NCI-H748 treated with DMSO at 0.1 percent for 48 hours (cell line): ENCODE measurements around the gene WAPL.

Experiments
- DNase-seq: peaks from one replicate; lab custom pipeline; 2025; lab: John Stamatoyannopoulos, UW

The WAPL gene

DNA sequence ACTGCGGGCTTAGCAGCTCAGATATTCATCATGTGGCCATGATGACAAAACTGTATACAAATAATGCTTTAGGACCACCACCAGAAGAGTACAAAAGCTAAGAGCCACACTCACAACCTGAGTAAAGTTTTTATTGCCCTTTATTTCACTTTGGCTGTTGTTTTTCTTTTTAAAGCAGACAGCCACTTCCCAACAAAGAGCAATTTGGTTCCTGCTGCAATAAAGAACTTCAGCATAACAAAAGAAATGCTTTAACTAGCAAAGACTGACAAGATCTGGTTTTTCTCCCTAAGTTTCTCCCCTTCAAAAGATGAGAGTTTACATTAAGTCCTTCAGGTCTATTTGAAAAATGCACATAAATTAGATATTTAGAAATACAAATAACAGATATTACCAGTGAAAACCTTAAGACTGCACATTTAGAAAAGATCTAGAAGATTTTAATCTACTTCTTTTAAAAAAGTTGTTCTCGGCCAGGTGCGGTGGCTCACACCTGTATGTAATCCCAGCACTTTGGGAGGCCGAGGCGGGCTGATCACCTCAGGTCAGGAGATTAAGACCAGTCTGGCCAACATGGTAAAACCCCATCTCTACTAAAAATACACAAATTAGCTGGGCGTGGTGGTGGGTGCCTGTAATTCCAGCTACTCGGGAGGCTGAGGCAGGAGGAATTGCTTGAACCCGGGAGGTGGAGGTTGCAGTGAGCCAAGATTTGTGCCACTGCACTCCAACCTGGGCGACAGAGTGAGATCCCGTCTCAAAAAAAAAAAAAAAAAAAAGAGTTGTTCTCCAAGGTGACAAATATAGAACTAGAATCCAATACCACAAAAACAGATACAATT lies 59.4 kb downstream of the WAPL start:
- no peak for DNase-seq

DNA sequence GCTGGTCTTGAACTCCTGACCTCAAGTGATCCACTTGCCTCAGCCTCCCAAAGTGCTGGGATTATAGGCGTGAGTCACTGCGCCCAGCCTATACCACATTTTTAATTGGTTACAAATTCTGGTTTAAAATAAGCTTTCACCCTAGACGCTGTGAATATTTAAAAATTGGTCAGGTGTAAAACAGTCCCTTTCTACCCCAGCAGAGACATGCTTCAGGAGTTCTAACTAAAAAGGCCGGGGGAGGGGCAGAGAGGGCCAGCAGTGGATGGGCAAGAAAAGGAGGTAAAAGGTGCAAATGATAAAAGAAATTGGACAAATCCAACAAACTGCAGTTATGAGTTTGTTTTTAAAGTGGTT lies 70.0 kb downstream of the WAPL start:
- no peak for DNase-seq

DNA sequence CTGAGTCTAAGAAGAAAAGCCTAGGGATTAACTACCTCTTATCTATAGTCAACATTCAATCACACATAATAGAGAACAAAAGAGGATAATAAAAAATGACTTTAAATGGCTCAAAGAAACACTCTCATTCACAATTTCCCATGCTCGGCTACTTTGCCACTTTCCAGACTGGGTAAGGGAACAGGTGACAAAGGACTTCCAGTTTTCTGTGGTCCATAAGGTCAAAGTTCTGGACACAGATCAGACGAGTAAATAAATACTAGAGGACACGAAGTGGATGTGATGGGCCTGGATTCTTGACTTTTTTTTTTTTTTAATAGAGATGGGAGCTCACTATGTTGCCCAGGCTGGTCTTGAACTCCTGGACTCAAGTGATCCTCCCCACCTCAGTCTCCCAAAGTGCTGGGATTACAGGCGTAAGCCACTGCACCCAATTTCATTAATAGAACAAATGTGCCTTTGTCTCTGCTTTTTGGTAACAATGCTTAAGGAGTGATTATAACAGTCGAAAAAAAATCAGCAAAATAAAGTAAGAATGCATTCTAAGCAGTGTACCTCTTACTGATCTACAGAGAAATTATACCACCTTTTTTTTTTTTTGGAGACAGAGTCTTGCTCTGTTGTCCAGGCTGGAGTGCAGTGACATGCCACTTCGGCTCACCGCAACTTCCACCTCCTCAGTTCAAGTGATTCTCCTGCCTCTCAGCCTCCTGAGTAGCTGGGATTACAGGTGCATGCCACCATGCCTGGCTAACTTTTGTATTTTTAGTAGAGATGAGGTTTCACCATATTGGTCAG lies 70.6 kb downstream of the WAPL start:
- DNase-seq, result no peak

DNA sequence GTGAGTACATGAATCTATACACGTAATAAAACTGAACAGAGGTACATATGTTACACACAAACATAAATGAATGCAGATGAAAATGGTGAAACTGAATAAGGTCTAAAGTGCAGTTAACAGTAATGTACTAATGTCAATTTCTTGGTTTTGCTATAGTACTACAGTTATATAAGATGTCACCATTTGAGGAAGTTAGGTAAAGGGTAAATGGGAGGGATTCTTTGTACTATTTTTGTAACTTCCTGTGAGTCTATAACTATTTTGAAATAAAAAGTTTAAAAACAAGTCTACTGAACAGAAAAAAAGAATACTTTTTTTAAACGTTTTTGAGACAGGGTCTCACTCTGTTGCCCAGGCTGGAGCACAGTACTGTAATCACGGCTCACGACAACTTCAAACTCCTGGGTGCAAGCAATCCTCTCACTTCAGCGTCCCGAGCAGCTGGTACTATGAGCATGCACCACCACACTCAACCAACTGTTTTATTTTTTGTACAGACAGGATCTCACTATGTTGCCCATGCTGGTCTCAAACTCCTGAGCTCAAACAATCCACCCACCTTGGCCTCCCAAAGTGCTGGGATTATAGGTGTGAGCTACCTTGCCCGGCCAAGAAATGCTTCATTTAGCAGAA lies 71.5 kb downstream of the WAPL start:
- DNase-seq, result no peak

DNA sequence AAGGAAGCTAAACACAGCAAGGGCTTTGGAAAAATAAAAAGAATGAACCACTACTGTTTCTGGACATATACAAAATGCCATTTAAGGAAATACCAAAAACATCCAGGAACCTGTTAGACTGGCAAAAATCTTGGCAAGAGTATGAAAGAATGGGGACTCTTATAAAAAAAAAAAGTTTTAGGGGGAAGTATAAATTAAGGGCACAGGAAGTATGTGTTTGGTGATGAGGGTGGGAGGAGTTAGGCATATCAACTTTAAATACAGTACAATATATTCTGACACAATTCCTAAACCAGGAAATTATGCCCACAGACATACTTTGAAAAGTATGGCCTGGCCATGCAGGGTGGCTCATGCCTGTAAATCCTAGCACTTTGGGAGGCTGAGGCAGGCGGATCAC lies 74.2 kb downstream of the WAPL start:
- DNase-seq, result no peak

DNA sequence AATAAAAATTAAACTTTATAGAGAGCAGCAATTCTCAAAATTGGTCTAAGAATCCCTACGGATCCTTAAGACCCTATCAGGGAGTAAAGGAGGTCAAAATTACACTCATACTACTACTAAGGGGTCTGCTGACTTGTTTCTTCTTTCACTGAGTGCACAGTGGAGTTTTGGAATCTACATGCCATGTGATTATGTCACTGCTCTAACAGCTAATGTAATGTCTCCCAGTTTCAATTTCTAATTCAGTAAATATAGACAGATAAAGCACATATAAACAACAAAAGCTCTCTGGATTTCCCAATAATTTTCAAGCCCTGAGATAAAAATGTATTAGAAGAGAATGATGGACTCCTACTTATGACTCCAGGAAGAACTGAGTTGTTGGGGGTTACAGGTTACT lies 74.6 kb downstream of the WAPL start:
- DNase-seq, result no peak

DNA sequence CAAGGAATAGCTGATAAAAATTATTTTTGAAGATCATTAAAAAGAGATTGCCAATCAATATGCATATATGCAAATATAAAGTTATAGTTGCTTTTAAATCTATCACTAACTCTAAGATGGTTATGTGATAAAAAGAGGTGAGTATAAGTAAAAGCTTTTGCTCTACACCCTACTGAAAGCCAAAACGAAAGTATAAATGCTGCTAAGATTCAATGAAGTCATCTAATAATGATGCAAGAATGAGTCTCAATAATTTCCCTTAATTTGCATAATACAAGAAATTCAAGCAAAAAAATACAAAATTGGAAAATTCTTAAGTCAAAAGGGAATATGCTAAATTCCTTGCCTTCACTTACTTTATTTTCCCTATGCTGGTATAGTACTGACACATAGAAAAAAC lies 75.2 kb downstream of the WAPL start:
- no peak for DNase-seq

DNA sequence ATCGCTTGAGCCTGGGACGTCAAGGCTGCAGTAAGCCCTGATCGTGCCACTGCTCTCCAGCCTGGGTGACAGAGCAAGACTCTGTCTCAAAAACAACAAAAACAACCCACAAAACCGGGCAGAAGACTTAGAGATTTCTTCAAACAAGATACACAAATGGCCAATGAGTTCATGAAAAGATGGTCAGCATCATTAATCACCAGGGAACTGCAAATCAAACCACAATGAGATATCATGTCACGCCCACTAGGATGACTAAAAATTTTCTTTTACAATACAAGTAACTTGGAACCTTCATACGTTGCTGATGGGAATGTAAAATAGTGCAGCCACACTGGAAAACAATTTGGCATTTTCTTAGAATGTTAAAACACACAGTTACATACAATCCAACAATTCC lies 77.7 kb downstream of the WAPL start:
- DNase-seq, result no peak

DNA sequence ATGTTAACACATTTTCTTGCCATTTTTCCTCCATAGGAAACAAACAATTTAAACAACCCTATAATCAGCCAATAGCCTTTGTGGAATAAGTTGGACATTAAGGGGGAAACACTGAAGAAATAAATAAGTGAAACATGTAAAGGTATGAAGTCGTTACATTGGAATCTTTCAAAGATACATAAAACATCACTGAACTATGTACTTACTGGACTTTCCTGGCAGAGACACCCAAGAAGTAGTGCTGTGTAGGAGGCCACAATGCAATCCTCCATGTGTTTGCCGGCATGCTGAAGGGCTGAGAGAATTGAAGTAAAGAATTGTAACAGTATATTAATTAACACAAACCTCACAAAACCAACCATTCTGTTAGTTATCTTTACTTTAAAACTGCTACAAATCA lies 78.5 kb downstream of the WAPL start:
- DNase-seq, result no peak

DNA sequence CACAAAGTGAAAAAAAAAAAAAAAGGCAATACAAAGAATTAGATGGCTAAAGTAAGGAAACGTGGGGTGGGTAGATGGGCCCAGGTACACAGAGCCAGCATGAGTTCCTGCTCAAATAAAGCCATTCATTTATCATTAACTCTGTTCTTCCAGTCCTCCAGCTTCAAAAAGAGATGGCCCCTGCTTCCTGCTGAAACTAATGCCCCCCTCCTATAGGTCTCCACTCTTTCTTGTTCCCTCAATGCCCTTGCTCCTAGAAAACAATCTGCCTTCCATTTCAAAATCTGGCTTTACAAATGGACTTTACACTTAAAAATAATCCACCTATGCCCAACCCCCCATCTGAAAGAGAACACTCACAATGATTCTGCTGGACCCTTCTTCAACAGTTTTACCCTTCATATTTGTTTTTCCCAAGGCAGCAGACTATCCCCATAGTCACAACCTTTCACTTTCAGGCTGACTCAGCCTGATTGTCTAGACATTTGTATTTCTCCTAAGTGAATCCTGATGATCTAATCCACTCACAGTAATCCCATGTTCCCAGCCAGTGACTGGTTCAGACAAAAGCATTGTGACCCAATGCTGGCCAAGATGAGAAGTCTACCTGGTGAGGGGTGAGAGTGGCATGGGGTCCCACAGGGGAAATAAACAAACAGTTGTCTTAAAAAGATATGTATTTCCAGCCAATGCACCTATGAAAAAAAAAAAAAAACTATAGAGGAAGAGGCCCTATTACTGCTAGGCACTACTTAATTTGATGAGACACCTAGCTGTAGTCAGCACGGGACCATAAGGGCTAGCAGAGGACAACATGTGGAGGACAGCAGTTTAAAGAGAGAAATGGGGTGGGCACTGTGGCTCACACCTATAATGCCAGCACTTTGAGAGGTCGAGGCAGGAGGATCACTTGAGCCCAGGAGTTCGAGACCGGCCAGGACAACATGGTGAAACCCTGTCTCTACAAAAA lies 80.4 kb downstream of the WAPL start:
- no peak for DNase-seq

DNA sequence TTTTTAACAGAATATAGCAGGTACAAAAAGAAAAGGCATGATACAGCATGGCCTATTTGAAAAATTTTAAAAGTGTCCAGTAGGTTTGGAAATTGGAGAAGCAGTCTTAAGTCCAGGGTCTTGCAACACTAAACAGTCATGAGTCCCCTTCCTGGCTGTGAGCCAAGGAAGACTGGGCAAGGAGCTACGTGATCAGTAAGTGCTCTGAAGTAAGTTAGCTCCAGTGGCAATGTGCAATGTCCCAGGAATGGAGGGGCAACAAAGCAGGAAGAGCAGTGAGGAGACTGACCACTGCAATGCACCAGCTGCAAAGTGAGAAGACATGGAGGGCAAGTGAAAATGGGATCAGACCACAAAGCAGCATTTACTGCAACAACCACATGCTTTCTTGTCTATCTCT lies 82.0 kb downstream of the WAPL start:
- no peak for DNase-seq

DNA sequence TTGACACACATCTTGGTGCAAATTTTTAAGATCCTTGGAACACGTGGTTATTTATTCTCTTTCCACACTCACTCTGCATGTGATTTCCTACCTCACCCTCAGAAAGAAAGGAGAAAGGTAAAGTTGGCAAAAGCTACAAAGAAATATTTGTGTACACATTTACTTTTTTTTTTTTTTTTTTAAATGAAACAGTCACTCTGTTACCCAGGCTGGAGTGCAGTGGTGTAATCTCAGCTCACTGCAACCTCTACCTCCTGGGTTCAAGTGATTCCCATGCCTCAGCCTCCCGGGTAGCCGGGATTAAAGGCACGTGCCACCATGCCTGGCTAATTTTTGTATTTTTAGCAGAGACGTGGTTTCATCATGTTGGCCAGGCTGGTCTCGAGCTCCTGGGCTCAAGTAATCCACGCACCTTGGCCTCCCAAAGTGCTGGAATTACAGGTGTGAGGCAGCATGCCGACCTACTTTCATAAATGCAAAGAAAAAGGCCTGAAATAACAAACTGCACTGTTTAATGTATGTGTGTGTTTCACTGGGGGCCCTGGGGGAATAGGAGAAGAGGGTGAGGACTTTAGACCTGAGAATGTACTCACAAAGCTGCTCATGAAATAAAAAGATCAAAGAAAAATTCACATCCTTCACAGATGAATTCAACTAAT lies 83.4 kb downstream of the WAPL start:
- no peak for DNase-seq

DNA sequence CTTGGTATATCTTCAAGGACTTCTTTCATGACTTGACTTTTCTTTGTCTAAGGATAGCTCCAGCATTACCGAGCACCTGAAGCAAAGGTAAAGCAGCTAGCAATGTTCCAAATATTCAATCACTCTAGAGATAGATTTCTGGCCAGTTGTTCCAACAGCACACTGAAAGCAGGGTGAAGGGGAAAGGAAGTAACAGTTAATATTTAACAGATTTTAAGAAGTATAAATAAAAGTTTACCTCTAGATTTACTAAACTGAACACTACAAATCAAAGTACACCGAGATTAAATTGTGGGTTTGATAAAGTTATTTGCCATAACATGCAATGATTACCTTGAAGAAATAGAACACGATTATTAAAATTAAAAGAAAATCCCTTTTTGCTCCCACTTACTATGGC lies 84.1 kb downstream of the WAPL start:
- no peak for DNase-seq

DNA sequence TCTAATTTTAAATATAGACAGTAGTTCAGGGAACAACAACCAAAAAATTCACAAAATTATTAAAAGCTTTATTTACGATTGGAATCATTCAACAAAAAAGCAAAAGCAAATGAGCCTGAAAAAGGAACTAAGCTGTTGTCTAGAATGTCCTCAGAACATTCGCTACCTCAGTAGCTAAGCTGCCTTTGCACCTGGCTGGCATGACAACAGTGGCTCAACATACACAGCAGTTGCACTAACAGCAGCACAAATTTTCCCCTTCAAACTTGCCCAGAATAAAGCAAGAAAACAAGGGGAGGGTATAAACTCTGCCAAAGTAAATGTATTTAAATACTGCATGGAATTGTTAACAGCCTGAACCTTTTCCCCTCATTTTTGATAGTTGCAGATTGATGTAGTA lies 84.6 kb downstream of the WAPL start:
- DNase-seq, result no peak

DNA sequence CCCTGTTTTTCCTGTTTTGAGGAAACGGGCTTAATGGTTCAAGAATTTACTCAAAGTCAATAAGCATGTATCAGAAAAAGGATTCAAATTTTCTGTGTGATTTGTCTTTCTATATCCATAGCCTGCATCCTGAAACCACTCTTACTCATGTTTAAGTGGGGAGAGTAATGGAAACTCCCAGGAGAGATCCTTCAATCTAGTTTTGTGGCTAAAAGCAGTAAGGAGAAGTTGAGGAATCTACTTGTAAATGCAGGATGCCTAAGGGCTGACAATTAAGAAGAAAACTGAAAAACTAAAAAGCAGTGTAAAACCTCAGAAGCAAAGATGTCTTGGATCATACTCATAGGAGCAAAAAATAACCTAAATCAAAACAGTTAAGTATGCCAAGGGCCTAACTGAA lies 86.9 kb downstream of the WAPL start:
- DNase-seq, result no peak

DNA sequence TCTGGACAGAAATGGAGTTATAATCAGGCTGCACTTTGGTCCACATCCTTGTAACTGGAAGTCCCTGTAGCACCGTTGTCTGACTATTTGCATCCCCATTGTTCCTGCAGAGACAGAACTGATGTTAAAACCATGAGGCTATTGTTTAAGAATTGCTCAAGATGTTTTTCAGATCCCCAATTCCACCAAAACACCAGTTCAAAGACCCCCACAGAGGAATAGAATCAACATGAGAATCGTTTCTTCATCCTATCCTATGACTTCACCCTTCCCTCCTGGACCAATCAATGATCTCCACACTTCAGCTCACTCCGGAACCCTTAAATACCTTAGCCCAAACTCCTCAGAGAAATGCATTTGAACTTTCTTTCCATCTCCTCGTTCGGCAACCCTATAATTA lies 97.9 kb downstream of the WAPL start:
- DNase-seq, result no peak

DNA sequence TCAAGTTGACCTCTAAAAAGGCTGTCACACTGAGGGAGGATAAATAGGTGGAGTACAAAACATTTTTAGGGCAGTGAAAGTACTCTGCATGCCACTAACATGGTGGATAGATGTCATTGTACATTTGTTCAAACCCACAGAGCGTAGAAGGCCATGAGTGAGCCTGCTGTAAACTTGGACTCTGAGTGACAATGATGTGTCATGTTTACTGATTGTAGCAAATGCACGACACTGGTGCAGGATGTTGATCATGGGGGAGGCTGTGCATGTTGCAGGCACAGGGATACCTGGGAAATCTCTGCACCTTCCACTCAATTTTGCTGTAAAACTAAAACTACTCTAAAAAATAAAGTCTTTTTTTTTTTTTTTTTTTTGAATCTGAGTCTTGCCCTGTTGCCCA lies 102.5 kb downstream of the WAPL start:
- DNase-seq, result no peak

DNA sequence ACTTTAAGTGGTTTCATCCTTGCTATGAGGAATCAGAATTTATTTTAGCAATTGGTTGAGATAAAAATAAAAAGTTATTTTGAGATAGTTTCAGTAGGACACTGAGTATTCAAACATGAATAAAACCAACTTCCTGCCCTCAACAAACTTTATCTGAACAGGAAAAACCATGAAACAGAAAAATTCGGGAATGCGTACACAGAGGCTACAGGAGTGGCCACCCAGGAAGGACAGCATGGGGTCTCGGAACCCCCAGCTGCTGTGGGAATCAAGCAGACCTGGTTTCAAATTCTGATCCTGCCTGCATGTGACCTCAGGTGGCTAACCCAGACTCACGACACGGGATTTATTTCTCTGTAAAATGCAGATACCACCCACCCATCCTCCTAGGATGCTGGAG lies 106.0 kb downstream of the WAPL start:
- no peak for DNase-seq

DNA sequence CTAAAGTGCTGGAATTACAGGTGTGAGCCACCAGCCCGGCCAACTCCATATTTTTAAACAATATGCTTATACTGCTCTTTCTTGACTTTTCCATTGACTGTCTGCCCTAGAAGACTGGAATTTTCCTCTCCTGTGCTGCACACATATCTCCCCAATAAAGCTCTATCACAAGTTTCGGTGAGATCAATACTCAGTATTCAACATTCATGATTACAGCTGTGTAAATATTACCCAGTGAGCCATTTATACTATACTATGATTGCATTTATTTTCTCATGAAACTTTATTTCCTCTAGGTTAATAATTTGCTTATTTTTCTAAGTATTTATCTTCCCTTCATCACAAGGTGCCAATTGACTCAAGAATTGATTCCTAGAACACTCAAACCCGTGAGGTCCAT lies 106.5 kb downstream of the WAPL start:
- no peak for DNase-seq

DNA sequence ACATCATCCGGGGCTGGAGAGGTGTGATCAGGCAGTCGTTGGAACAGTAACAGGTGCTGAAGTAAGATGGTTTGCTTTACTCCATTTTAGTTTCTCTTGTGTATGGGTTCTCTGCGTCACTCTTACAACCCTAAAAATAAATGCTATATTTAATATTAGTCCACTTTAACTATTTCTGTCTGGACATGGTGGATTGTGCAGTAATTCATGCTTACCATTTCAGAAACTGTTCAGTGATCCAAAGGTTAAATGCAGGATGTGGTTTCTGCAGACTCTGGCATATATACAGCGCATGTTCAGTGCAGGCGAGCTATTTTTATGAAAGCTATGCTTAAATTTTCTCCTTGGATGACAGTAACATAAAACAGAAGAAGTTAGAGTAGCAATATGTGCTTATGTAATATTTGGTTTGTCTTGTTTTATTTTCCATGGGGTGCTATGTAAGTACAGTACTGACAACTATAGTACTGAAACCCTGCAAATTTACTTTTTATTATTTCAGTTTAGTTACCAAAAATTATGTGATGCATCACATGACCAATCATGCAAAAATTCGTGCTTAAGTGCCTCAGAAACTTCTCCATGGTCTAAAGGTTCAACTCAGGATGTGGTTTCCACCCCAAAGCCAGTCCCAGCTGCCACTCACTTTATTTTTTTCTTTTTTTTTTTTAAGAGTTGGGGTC lies 108.4 kb downstream of the WAPL start:
- no peak for DNase-seq
